Neural cell (in vitro differentiated cells): Measurements from ENCODE around the gene SIAH2. TPM values are rescaled to one million over a fixed set of nuclear protein-coding genes. Genes with fewer than 3 reads are reported as not detected.

ENCODE experiments used
- polyA plus RNA-seq: library from polyadenylated mRNA; depleted of rRNA; stranded (reverse); fragments of >200 nt; gene quantifications from 2 replicates; pipeline ENCODE4 v1.2.3, GENCODE V29; 2014

The SIAH2 gene
- polyA plus RNA-seq, 1 donor from 2014 or later: 21.8 TPM

Other genes starting within 250 kb of the SIAH2 start
- 106 and 120 TPM in 2 replicates for gene SERP1, start 216.7 kb downstream of the SIAH2 start, polyA plus RNA-seq
- gene EIF2A, start 216.4 kb downstream of the SIAH2 start, polyA plus RNA-seq: 67.9 and 82.6 TPM in 2 replicates
- 249 and 268 TPM in 2 replicates for gene SELENOT, start 159.8 kb downstream of the SIAH2 start, polyA plus RNA-seq
- gene ERICH6, start 59.2 kb downstream of the SIAH2 start, polyA plus RNA-seq: 0.32 TPM in 1 of 2 replicates, not detected in the other
- gene MINDY4B, start 142.3 kb upstream of the SIAH2 start, polyA plus RNA-seq: 0.28 TPM in 1 of 2 replicates, not detected in the other
- gene CLRN1, start 209.6 kb upstream of the SIAH2 start, polyA plus RNA-seq: 0.18 and 0.27 TPM in 2 replicates